ES-I3 (cell line): ENCODE measurements around the gene PRPH.
"Not testable (repeated sequence)": the region's sequence is repeated elsewhere in the genome, so short reads cannot be mapped to it uniquely, and the experiment has no call there.

Experiments used
- H3K36me3 ChIP-seq: 2 replicates; pipeline ENCODE4 v1.6.1; 2013; ENCODE audit warnings: mild to moderate bottlenecking, low read length, control low read depth, moderate library complexity; ENCODE audit not compliant: insufficient read depth
- H3K4me1 ChIP-seq: 2 replicates; pipeline ENCODE4 v1.6.1; 2013; ENCODE audit warnings: mild to moderate bottlenecking, control low read depth, low read length; ENCODE audit not compliant: insufficient read depth
- H3K9ac ChIP-seq: 2 replicates; pipeline ENCODE4 v1.6.1; 2013; ENCODE audit warnings: low read depth, mild to moderate bottlenecking, low read length, moderate library complexity
- H3K9me3 ChIP-seq: 2 replicates; pipeline ENCODE4 v1.6.1; 2013; ENCODE audit warnings: mild to moderate bottlenecking, low read length, moderate library complexity; ENCODE audit not compliant: control insufficient read depth, insufficient read depth

PRPH gene

GRCh38 chr12:49295082-49295936 is at the start of gene PRPH:
PRPH (plus strand) TSS chr12:49295147; CDS start chr12:49295201, 54 bp downstream.
- peaks cover 11% of the 10 kb centered on the region; the same call in 1 of the 2 replicates for H3K4me1 ChIP-seq
- H3K9me3 ChIP-seq = no peaks in the 10 kb centered on the region
- H3K9ac ChIP-seq = peak within 1 kb of the TSS; percentile 42; the same call in 1 of the 2 replicates
- no peaks in the 10 kb centered on the region for H3K36me3 ChIP-seq

DNA sequence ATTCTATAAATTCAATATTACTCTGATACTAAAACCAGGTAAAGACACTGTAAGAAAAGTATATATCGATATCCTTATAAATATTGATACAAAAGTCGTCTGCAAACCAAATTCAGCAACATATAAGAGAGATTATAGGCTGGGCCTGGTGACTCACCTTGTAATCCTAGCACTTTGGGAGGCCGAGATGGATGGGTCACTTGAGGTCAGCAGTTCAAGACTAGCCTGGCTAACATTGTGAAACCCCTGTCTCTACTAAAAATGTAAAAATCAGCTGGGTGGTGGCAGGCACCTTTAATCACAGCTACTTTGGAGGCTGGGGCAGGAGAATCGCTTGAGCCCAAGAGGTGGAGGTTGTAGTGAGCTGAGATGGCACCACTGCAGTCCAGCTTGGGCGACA is 43.6 kb upstream of the PRPH start:
- H3K9me3 ChIP-seq = no peaks in the 10 kb centered on the region
- H3K9ac ChIP-seq = no peak overlapping the region
- H3K36me3 ChIP-seq = no peaks in the 10 kb centered on the region
- H3K4me1 ChIP-seq = no peaks in the 10 kb centered on the region

DNA sequence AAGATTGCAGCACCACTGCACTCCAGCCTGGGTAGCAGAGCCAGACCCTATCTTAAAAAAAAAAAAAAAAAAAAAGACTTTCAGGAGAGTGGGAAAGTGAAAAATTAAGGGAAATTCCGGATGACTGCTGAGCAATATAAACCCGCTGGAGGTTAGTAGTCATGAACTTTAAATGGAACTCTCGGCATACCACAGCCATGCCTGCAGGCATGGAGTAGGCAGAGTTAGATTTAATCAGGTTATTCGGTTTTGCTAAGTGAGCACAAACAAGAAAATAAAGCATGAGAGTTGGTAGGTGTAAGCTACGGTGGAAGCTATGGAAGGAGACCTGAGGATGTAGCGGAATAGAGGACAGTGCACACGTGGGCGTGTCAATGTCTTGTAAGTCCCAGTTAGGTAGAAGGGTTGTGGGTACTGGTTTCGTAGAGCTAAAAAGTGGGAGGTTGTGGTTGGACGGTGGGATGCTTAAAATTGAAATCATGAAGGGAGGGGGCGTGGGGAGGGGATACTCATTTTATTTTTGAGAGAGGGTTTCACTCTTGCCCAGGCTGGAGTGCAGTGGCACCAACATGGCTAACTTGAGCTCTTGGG is 41.8 kb upstream of the PRPH start:
- Histone ChIP-seq H3K4me1 (no peaks in the 10 kb centered on the region), H3K9ac (no peak overlapping the region), H3K9me3 (no peaks in the 10 kb centered on the region), H3K36me3 (no peaks in the 10 kb centered on the region)

DNA sequence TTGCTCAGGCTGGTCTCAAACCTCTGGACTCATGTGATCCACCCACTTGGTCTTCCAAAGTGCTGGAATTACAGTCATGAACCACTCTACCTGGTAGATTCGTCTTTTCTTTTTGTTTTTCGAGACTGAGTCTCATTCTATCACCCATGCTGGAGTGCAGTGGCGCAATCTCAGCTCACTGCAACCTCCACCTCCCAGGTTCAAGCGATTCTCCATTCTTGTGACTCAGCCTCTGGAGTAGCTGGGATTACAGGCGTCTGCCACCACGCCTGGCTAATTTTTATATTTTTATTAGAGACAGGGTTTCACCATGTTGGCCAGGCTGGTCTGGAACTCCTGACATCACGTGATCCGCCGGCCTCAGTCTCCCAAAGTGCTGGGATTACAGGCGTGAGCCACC is 39.5 kb upstream of the PRPH start:
- not testable (repeated sequence) for H3K4me1 ChIP-seq

DNA sequence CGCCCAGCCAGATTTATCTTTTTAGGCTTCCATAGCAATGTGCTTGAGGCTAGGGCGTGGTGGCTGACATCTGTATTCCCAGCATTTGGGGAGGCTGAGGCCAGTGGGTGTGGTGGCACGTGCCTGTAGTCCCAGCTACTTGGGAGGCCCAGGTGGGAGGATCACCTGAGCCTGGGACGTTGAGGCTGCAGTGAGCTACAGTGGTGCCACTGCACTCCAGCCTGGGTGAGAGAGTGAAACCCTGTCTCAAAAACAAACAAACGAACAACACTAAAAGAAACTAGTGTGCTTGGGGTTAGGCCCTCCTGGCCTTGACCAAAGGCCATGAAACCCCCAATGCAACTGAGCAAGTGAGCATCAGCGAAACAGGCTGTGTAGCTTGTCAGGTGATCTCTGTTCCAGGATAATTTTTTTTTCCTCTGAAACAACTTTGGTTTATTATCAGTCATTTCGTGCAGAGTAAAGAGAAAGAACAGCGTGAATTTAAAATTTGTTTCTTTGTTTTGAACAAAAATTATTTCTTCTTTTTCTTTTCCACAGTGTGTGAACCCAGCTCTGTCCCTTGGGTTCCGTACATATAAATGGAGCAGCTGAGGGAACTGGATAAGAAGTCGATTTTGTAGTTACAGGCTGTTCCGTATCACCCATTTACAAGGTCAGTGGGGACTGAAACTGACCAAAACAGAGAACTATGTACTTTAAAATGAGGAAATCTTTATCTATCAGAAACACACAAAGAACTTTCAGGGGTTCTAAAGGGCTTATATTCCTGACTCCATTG is 38.9 kb upstream of the PRPH start:
- peaks cover 5% of the 10 kb centered on the region for H3K4me1 ChIP-seq
- H3K9ac ChIP-seq = no peak overlapping the region
- no peaks in the 10 kb centered on the region for H3K36me3 ChIP-seq
- H3K9me3 ChIP-seq = no peaks in the 10 kb centered on the region

More for the DNA sequence above, 39.5 kb upstream of the PRPH start:
- H3K9me3 ChIP-seq, H3K36me3 ChIP-seq, H3K9ac ChIP-seq: not testable (repeated sequence)

GRCh38 chr12:49257508-49258184 is 37.3 kb upstream of the PRPH start:
- not testable (repeated sequence) for H3K4me1 ChIP-seq, H3K36me3 ChIP-seq, H3K9ac ChIP-seq, H3K9me3 ChIP-seq

- Histone ChIP-seq H3K9me3 (no peaks in the 10 kb centered on the region), H3K9ac (no peak overlapping the region), H3K36me3 (no peaks in the 10 kb centered on the region), H3K4me1 (peaks cover 5% of the 10 kb centered on the region)
Measured at GRCh38 chr12:49259452-49259851, 35.5 kb upstream of the PRPH start.

- H3K9ac ChIP-seq = no peak overlapping the region
- peaks cover 5% of the 10 kb centered on the region for H3K4me1 ChIP-seq
- no peaks in the 10 kb centered on the region for H3K36me3 ChIP-seq
- H3K9me3 ChIP-seq = no peaks in the 10 kb centered on the region
Measured at GRCh38 chr12:49260166-49260565, 34.8 kb upstream of the PRPH start.

DNA sequence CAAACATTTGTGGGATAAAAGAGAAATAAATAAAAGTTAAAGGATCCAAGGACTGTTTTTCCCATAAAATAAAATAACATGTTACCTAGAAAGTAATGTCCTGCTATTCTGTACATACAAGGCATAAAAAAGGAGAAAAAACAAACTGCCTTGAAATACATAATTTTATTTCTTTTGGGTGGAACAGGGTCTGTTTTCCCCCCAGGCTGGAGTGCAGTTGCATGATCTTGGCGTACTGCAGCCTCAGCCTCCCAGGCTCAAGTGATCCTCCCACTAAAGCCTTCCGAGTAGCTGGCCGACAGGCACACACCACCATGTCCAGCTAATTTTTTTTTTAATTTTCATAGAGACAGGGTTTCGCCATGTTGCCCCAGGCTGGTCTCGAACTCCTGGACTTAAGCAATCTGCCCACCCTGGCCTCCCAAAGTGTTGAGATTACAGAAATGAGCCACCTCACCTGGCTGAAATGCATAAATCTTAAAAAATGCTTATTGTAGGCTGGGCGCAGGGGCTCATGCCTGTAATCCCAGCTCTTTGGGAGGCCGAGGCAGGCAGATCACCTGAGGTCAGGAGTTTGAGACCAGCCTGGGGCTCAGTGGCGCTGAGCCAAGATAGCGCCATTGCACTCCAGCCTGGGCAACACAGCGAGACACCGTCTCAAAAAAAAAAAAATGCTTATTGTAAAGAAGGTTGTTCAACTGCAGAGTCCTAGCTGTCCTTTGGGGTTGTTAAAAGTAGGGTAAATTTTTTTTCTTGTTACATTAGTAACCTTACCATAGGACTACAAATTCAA is 34.2 kb upstream of the PRPH start:
- Histone ChIP-seq H3K36me3 (no peaks in the 10 kb centered on the region), H3K4me1 (peaks cover 5% of the 10 kb centered on the region), H3K9me3 (no peaks in the 10 kb centered on the region), H3K9ac (no peak overlapping the region)

DNA sequence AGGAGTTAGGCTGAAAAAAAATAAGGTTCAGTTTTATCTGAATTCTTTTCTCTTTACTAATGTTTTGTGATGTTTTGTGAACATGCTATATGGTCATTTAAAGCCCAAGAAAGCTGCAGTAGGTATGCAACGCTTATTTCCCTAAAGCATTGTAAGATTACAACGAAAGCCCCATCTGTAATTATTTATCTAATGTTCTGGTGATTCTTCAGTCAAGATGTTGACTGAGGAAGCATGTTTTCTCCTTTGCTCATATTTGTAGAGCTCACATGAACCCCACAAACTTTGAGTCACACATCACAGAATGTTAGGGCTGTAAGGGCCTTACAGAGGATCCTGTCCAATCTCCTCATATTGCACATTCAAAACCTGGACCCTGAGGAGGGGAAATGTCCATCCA is 33.2 kb upstream of the PRPH start:
- H3K9ac ChIP-seq = no peak overlapping the region
- H3K9me3 ChIP-seq = no peaks in the 10 kb centered on the region
- H3K4me1 ChIP-seq = peaks cover 5% of the 10 kb centered on the region
- H3K36me3 ChIP-seq = no peaks in the 10 kb centered on the region; the same call in 1 of the 2 replicates

- Histone ChIP-seq H3K36me3 (no peaks in the 10 kb centered on the region; the same call in none of the 2 replicates), H3K9me3 (no peaks in the 10 kb centered on the region), H3K9ac (peak overlapping the region; percentile 92; the same call in 1 of the 2 replicates), H3K4me1 (peaks cover 11% of the 10 kb centered on the region)
Measured at GRCh38 chr12:49263400-49263763, 31.6 kb upstream of the PRPH start.

DNA sequence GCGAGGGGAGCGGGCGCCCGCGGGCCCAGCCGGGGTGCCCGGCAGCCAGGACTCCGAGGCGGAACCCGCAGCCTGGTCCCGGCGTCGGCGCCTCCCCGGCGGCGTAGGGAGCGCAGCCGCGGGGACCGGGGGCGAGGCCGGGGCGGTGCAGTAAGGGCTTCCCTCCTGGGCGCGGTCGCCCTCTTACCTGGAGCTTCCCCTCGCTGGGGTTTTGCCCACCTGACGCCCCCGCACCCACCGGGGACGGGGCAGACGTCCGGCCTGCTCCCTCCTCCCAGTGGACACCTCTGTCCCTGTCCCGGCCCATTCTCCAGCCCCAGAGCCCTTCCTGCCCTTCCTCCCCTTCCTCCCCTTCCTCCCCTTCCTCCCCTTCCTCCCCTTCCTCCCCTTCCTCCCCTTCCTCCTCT is 30.5 kb upstream of the PRPH start:
- peaks cover 13% of the 10 kb centered on the region for H3K4me1 ChIP-seq
- H3K9ac ChIP-seq = peak overlapping the region; percentile 92
- no peaks in the 10 kb centered on the region for H3K9me3 ChIP-seq
- peaks cover 8% of the 10 kb centered on the region for H3K36me3 ChIP-seq

- H3K9ac ChIP-seq = peak within 1 kb of the TSS; percentile 92
- no peaks in the 10 kb centered on the region for H3K9me3 ChIP-seq
- peaks cover 15% of the 10 kb centered on the region for H3K36me3 ChIP-seq
- H3K4me1 ChIP-seq = peaks cover 11% of the 10 kb centered on the region
Measured at GRCh38 chr12:49264873-49265792, 29.8 kb upstream of the PRPH start, which contains the start of gene TUBA1C. TUBA1C (plus strand) TSS chr12:49265082; CDS start chr12:49265182, 100 bp downstream.
